ENCODE measurements around the gene FAM20B.

GRCh38 chr1:179007233-179007632 lies 18.5 kb upstream of the FAM20B start:
- TF ChIP-seq, protein P1, sequence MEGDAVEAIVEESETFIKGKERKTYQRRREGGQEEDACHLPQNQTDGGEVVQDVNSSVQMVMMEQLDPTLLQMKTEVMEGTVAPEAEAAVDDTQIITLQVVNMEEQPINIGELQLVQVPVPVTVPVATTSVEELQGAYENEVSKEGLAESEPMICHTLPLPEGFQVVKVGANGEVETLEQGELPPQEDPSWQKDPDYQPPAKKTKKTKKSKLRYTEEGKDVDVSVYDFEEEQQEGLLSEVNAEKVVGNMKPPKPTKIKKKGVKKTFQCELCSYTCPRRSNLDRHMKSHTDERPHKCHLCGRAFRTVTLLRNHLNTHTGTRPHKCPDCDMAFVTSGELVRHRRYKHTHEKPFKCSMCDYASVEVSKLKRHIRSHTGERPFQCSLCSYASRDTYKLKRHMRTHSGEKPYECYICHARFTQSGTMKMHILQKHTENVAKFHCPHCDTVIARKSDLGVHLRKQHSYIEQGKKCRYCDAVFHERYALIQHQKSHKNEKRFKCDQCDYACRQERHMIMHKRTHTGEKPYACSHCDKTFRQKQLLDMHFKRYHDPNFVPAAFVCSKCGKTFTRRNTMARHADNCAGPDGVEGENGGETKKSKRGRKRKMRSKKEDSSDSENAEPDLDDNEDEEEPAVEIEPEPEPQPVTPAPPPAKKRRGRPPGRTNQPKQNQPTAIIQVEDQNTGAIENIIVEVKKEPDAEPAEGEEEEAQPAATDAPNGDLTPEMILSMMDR (conservative IDR thresholded peaks at IDR 0.05; ENCODE audit: low read length) = no peak
- no peak for TF ChIP-seq EZH2phosphoT487 (IDR thresholded peaks at IDR 0.05; ENCODE audit: borderline replicate concordance)
